Activated CD4-positive, alpha-beta T cell treated with anti-CD3 and anti-CD28 coated beads, Interleukin-2, amount 10 ng/mL, durations not matched to agents 7 days and 5 days (primary cell): Measurements from ENCODE around the gene SKIL. TPM values are rescaled to one million over a fixed set of nuclear protein-coding genes. Genes with fewer than 3 reads are reported as not detected.

Experiments
- CTCF ChIA-PET: fragments of 350-600 bp; sonication (Branson Sonifier 250); formaldehyde crosslinking; loops from one replicate; lab custom pipeline; 2021; ENCODE audit warnings: antibody characterized with exemption; lab: Charles Lee
- POLR2A ChIA-PET: fragments of 350-600 bp; sonication (Branson Sonifier 250); formaldehyde crosslinking; loops from one replicate; lab custom pipeline; 2021; ENCODE audit warnings: antibody characterized with exemption; lab: Charles Lee
- DNase-seq: peaks from one replicate; pipeline ENCODE4 v3.0.0-alpha.2; 2020
- H3K27ac Mint-ChIP-seq: one replicate; pipeline ENCODE4 v1.8.0; 2021; ENCODE audit warnings: mild to moderate bottlenecking, moderate library complexity, mixed read lengths
- H3K27me3 Mint-ChIP-seq: one replicate; pipeline ENCODE4 v1.8.0; 2021; ENCODE audit warnings: mixed read lengths
- H3K36me3 Mint-ChIP-seq: one replicate; pipeline ENCODE4 v1.8.0; 2021; ENCODE audit warnings: low read depth, mixed read lengths
- H3K4me1 Mint-ChIP-seq: one replicate; pipeline ENCODE4 v1.8.0; 2021; ENCODE audit warnings: mixed read lengths
- H3K4me3 Mint-ChIP-seq: one replicate; pipeline ENCODE4 v1.8.0; 2021; ENCODE audit warnings: mild to moderate bottlenecking, moderate library complexity, mixed read lengths
- H3K9me3 Mint-ChIP-seq: one replicate; pipeline ENCODE4 v1.8.0; 2021; ENCODE audit warnings: mixed read lengths
- total RNA-seq, 2 experiments: library from RNA; stranded (reverse); gene quantifications; one replicate each; pipeline ENCODE4 v1.2.3, GENCODE V29; 2021

Gene SKIL
- total RNA-seq, 2 experiments from 2014 or later: 15.9 to 19.1 TPM

DNA sequence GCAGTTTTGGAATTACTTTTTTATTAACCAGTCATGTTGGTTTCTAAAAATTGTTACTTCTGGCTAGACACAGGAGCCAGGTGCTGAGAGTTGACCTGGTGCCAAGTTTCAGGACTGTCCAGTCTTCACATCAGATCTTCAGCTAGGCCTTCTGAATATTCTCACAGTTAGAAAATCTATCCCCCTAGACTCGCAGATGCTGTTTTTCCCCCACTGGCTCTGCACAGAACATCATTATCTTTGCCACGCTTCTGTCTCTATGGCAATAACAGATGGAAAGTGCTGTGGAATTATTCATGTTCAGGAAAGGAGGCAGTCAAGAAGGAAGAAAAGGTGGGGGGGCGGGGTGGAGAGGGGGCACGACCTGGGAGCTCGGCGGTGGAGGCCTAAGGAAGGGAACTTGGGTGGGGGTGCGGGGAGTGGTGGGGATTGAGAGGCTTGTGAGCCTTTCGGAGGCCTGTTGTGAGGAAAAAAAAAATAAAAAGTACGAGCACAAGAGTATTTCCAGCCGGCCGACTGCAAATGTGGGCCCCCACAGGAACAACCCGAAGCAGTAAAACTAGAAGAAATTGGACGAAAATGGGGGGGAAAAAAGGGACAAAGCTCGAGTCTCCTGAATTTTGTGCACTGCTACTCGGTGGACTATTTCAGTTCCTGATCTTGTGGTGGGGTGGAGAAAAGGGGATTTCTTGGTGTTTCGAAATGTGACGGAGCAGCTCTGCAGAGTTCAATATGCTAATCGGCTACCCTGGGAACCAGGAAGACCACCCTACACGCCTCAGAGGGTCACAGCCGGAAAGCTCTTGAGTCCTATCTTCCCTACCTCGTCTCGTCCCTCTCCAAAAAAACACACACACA is 1.5 kb upstream of the SKIL start:
- Mint-ChIP-seq H3K4me3 (peak overlapping the region; percentile 69), H3K4me1 (peaks cover 35% of the 10 kb centered on the region), H3K27ac (peak overlapping the region; percentile 74), H3K36me3 (peaks cover 22% of the 10 kb centered on the region), H3K27me3 (peaks cover 4% of the 10 kb centered on the region), H3K9me3 (peaks cover 3% of the 10 kb centered on the region)
- CTCF ChIA-PET: interaction anchor here (0.6 to 2.4 kb wide), 7 partner anchors 10 to 360 kb away, joined by 3 to 6 read pairs (median 4); no protein-coding TSS in a partner anchor
- peak; percentile 6 for DNase-seq
- POLR2A ChIA-PET: no interaction called here

- ChIA-PET POLR2A (no interaction called here), CTCF (interaction anchor here (0.6 to 2.4 kb wide), 9 partner anchors 9 to 361 kb away, joined by 3 to 6 read pairs (median 3); no protein-coding TSS in a partner anchor)
- peaks cover 28% of the 10 kb centered on the region for H3K36me3 Mint-ChIP-seq
- peak overlapping the region; percentile 74 for H3K27ac Mint-ChIP-seq
- DNase-seq: peak; percentile 37
- H3K9me3 Mint-ChIP-seq: peaks cover 3% of the 10 kb centered on the region
- H3K4me1 Mint-ChIP-seq: peaks cover 38% of the 10 kb centered on the region
- H3K27me3 Mint-ChIP-seq: peaks cover 4% of the 10 kb centered on the region
- H3K4me3 Mint-ChIP-seq: peak overlapping the region; percentile 69
Observed at GRCh38 chr3:170356596-170357175, 829 bp upstream of the SKIL start.

DNA sequence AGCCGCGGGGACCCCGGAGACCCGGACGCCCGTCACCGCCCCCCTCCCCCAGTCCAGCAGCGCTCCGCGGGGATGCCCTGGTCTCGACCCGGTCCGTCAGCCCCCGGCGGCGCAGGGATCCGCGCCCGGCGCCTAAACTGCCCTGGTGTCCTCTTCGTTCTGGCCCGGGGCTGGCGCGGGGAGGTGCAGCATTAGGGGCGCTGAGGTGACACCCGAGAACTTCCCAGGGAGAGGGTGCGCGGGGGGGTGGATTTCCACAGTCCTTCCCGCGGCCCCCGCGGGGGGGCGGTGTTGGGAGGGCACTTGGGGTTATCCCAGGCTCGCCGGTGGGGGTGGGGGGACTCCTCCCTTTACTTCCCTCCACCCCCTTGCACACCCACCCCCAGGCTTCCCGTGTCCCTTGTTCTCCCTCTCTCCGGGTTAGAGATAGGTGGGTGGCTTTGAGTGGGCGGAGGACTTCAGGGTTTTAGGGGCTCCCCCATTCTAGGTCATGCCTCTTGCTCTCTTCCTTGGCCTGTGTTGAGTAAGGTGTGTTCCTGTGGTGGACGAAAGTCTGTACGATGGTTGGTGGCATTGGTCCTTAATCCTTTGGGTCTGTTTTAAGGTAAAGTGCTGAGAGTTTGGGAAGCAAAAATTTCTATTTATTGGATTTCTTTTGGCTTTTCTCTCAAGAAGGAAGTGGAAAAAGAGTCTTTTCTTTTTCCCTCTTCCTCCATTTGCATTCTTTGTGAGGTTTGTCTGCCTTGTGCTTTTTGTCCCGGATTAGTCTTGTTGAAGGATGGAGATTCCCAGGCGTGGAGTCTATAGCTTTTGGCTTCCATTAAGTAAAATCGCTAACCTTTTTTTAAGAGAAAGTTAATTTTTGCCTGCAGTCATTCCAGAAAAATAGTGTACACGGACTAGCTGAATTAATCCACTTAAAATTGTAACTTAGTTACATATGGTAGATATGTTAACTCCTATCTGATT is 811 bp downstream of the SKIL start:
- peaks cover 40% of the 10 kb centered on the region for H3K4me1 Mint-ChIP-seq
- H3K27me3 Mint-ChIP-seq: peaks cover 4% of the 10 kb centered on the region
- H3K27ac Mint-ChIP-seq: peak overlapping the region; percentile 83
- H3K4me3 Mint-ChIP-seq: peak overlapping the region; percentile 92
- CTCF ChIA-PET: interaction anchor here (0.6 to 2.4 kb wide), 9 partner anchors 8 to 172 kb away, joined by 3 to 6 read pairs (median 4); no protein-coding TSS in a partner anchor
- H3K36me3 Mint-ChIP-seq: peaks cover 31% of the 10 kb centered on the region
- POLR2A ChIA-PET: no interaction called here
- DNase-seq: peak; percentile 59
- H3K9me3 Mint-ChIP-seq: peaks cover 5% of the 10 kb centered on the region

- Mint-ChIP-seq H3K4me3 (peak overlapping the region; percentile 92), H3K9me3 (peaks cover 5% of the 10 kb centered on the region), H3K27ac (peak overlapping the region; percentile 83), H3K4me1 (peaks cover 38% of the 10 kb centered on the region), H3K36me3 (peaks cover 35% of the 10 kb centered on the region), H3K27me3 (no peaks in the 10 kb centered on the region)
- no peak for DNase-seq
- ChIA-PET CTCF (interaction anchor here (0.8 to 1.0 kb wide), 2 partner anchors 26 to 30 kb away, joined by 4 read pairs; no protein-coding TSS in a partner anchor), POLR2A (no interaction called here)
Observed at GRCh38 chr3:170359178-170359704, 1.7 kb downstream of the SKIL start.

DNA sequence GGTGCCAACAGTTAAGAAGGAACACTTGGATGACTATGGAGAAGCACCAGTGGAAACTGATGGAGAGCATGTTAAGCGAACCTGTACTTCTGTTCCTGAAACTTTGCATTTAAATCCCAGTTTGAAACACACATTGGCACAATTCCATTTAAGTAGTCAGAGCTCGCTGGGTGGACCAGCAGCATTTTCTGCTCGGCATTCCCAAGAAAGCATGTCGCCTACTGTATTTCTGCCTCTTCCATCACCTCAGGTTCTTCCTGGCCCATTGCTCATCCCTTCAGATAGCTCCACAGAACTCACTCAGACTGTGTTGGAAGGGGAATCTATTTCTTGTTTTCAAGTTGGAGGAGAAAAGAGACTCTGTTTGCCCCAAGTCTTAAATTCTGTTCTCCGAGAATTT is 3.0 kb downstream of the SKIL start:
- DNase-seq: no peak
- Mint-ChIP-seq H3K4me3 (no peak overlapping the region), H3K9me3 (peaks cover 5% of the 10 kb centered on the region), H3K4me1 (peaks cover 42% of the 10 kb centered on the region), H3K36me3 (peaks cover 43% of the 10 kb centered on the region), H3K27ac (no peak overlapping the region), H3K27me3 (no peaks in the 10 kb centered on the region)
- POLR2A ChIA-PET: no interaction called here
- CTCF ChIA-PET: interaction anchor here (0.6 kb wide), 1 partner anchor 24 kb away, joined by 3 read pairs; no protein-coding TSS in a partner anchor

GRCh38 chr3:170360916-170361315 is 3.4 kb downstream of the SKIL start:
- Mint-ChIP-seq H3K27ac (no peak overlapping the region), H3K4me1 (peaks cover 39% of the 10 kb centered on the region), H3K9me3 (peaks cover 5% of the 10 kb centered on the region), H3K4me3 (no peak overlapping the region), H3K27me3 (no peaks in the 10 kb centered on the region), H3K36me3 (peaks cover 43% of the 10 kb centered on the region)
- ChIA-PET POLR2A (no interaction called here), CTCF (interaction anchor here (0.6 kb wide), 1 partner anchor 23 kb away, joined by 3 read pairs; no protein-coding TSS in a partner anchor)
- no peak for DNase-seq

- Mint-ChIP-seq H3K27me3 (no peaks in the 10 kb centered on the region), H3K4me1 (peaks cover 33% of the 10 kb centered on the region), H3K9me3 (peaks cover 5% of the 10 kb centered on the region), H3K4me3 (no peak overlapping the region), H3K36me3 (peaks cover 43% of the 10 kb centered on the region), H3K27ac (no peak overlapping the region)
- DNase-seq: no peak
- CTCF ChIA-PET: no interaction called here
- POLR2A ChIA-PET: no interaction called here
Observed at GRCh38 chr3:170361711-170362110, 4.2 kb downstream of the SKIL start.

- Mint-ChIP-seq H3K36me3 (peaks cover 40% of the 10 kb centered on the region), H3K4me3 (no peak overlapping the region), H3K27me3 (no peaks in the 10 kb centered on the region), H3K9me3 (peaks cover 5% of the 10 kb centered on the region), H3K27ac (no peak overlapping the region), H3K4me1 (peaks cover 29% of the 10 kb centered on the region)
- POLR2A ChIA-PET: no interaction called here
- DNase-seq: no peak
- CTCF ChIA-PET: interaction anchor here (0.7 to 1.5 kb wide), 2 partner anchors 10 to 241 kb away, joined by 3 read pairs; no protein-coding TSS in a partner anchor
Observed at GRCh38 chr3:170363471-170363994, 6.0 kb downstream of the SKIL start.

- ChIA-PET POLR2A (no interaction called here), CTCF (interaction anchor here (0.7 to 2.0 kb wide), 3 partner anchors 8 to 87 kb away, joined by 3 to 5 read pairs (median 3); partner anchors contain the start of gene SKIL)
- Mint-ChIP-seq H3K4me1 (peaks cover 20% of the 10 kb centered on the region), H3K4me3 (no peak overlapping the region), H3K36me3 (peaks cover 30% of the 10 kb centered on the region), H3K9me3 (peaks cover 5% of the 10 kb centered on the region), H3K27me3 (no peaks in the 10 kb centered on the region), H3K27ac (no peak overlapping the region)
- DNase-seq: no peak
Observed at GRCh38 chr3:170364965-170365364, 7.5 kb downstream of the SKIL start.

DNA sequence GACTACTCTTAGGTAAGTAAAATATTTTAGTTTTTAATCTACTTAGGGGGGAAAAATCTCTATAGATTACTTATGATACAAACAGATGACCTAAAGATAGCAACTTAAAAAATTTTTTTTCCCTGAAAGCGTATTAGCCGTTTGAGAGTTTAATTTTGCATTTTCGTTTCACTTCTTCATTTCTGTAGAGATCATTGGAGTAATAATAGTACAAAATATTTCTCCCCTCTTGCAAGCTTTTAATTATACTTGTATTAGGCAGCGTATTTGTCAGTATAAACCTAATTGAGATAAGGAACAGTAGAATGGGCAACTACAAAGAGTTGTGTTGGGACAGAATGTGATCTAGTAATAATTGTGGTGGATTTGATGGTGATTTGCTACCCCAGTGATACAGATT is 10.3 kb downstream of the SKIL start:
- CTCF ChIA-PET: no interaction called here
- H3K27me3 Mint-ChIP-seq: no peaks in the 10 kb centered on the region
- H3K4me3 Mint-ChIP-seq: no peak overlapping the region
- peaks cover 17% of the 10 kb centered on the region for H3K36me3 Mint-ChIP-seq
- H3K9me3 Mint-ChIP-seq: no peaks in the 10 kb centered on the region
- DNase-seq: no peak
- peaks cover 15% of the 10 kb centered on the region for H3K4me1 Mint-ChIP-seq
- POLR2A ChIA-PET: no interaction called here
- no peak overlapping the region for H3K27ac Mint-ChIP-seq

- no peak for DNase-seq
- no peaks in the 10 kb centered on the region for H3K27me3 Mint-ChIP-seq
- no peak overlapping the region for H3K4me3 Mint-ChIP-seq
- H3K36me3 Mint-ChIP-seq: peaks cover 13% of the 10 kb centered on the region
- no peak overlapping the region for H3K27ac Mint-ChIP-seq
- ChIA-PET POLR2A (no interaction called here), CTCF (no interaction called here)
- no peaks in the 10 kb centered on the region for H3K9me3 Mint-ChIP-seq
- peaks cover 15% of the 10 kb centered on the region for H3K4me1 Mint-ChIP-seq
Observed at GRCh38 chr3:170368921-170369320, 11.4 kb downstream of the SKIL start.
